Tibial nerve (tissue), 4 donors: ENCODE results near the gene FAM210B. TPM values are rescaled to one million over a fixed set of nuclear protein-coding genes. Genes with fewer than 3 reads are reported as not detected.

Source experiments
- DNase-seq, 2 donors: peaks; one replicate each; pipeline ENCODE4 v3.0.0-alpha.2; 2019; ENCODE audit warnings: low spot score in 2 of 2
- H3K27ac ChIP-seq, 4 donors: fragments of 200-600 bp; sonication (generic) in 3 of 4; one replicate each; pipeline ENCODE4 v1.5.1; 2017 to 2019; ENCODE audit warnings: mild to moderate bottlenecking in 1 of 4
- H3K27me3 ChIP-seq, 2 donors: fragments of 200-600 bp; sonication (generic) in 1 of 2; one replicate each; pipeline versions ENCODE4 v1.5.1 to v1.6.0; 2017 to 2019
- H3K36me3 ChIP-seq, 3 donors: fragments of 200-600 bp; sonication (generic); one replicate each; pipeline ENCODE4 v1.5.1; 2018 to 2019
- H3K4me1 ChIP-seq, 4 donors: fragments of 200-600 bp; sonication (generic) in 3 of 4; one replicate each; pipeline ENCODE4 v1.5.1; 2017 to 2019
- H3K4me3 ChIP-seq, 4 donors: fragments of 200-600 bp; sonication (generic) in 3 of 4; one replicate each; pipeline ENCODE4 v1.5.1; 2017 to 2019; ENCODE audit warnings: mild to moderate bottlenecking in 1 of 4, moderate library complexity in 1 of 4
- H3K9me3 ChIP-seq, 4 donors: fragments of 200-600 bp; sonication (generic) in 3 of 4; one replicate each; pipeline ENCODE4 v1.5.1; 2017 to 2019
- EP300 ChIP-seq, 2 donors: sonication (generic); formaldehyde crosslinking; IDR thresholded peaks; one replicate each; pipeline ENCODE4 v1.6.1; 2017; ENCODE audit warnings: antibody characterized with exemption in 2 of 2, mild to moderate bottlenecking in 1 of 2
- POLR2A ChIP-seq, 2 donors: fragments of 450-650 bp; IDR thresholded peaks; one replicate each; pipeline ENCODE4 v1.6.1; 2017; ENCODE audit warnings: antibody characterized with exemption in 2 of 2, mild to moderate bottlenecking in 2 of 2, moderate library complexity in 2 of 2
- WGBS, 2 donors: methylation state at CpG; one replicate each; pipeline ENCODE4 v1.1.5; 2018; 5-methylcytosine and 5-hydroxymethylcytosine counted together
- total RNA-seq, 4 donors: library from RNA; depleted of rRNA; stranded (reverse); fragments of >200 nt; gene quantifications; one replicate each; pipeline ENCODE4 v1.1.0, GENCODE V29; 2016
- TF ChIP-seq, protein P1 (sequence below), 5 experiments: fragments of 200-600 bp in 3 of 5; fragments of 450-650 bp in 2 of 5; sonication (generic) in 3 of 5; IDR thresholded peaks; one replicate each; pipeline ENCODE4 v1.5.1; 2016 to 2019; ENCODE audit warnings: antibody characterized with exemption in 5 of 5, mild to moderate bottlenecking in 3 of 5, moderate library complexity in 2 of 5

FAM210B gene
- total RNA-seq, 4 donors from 2014 or later: 36.8 to 56.6 (median 52.3) TPM

DNA sequence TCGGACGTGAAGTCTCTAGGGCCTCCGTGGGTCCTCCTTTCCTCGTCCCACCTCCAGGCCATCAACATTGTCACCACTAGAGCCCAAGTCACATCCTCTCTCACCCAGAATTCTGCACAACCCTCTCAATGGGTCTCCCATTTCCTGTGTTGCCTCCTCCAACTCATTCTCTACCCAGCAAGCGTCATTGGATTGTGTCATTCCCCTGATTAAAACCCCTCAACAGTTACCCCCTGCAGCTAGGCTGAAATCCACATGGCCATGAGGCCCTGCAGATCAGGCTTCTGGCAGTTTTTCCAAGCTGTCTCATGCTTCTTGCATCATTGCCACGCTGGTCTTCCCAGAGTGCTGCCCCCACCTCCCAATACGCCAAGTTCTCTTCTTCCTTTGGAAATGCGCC is 12.9 kb upstream of the FAM210B start:
- Histone ChIP-seq H3K27me3 (peaks cover 0 to 5% of the 10 kb centered on the region in 2 donors), H3K4me1 (peaks cover 0 to 20% (median 5%) of the 10 kb centered on the region in 4 donors), H3K27ac (no peak overlapping the region), H3K9me3 (no peaks in the 10 kb centered on the region), H3K36me3 (no peaks in the 10 kb centered on the region), H3K4me3 (no peak overlapping the region)
- WGBS, 2 donors: 86 to 88% methylated on average over 8 of the region's 8 CpGs
- no peak for DNase-seq
- TF ChIP-seq POLR2A (IDR thresholded peaks at IDR 0.05) (no peak), EP300 (IDR thresholded peaks at IDR 0.05) (no peak)
- TF ChIP-seq, protein P1, sequence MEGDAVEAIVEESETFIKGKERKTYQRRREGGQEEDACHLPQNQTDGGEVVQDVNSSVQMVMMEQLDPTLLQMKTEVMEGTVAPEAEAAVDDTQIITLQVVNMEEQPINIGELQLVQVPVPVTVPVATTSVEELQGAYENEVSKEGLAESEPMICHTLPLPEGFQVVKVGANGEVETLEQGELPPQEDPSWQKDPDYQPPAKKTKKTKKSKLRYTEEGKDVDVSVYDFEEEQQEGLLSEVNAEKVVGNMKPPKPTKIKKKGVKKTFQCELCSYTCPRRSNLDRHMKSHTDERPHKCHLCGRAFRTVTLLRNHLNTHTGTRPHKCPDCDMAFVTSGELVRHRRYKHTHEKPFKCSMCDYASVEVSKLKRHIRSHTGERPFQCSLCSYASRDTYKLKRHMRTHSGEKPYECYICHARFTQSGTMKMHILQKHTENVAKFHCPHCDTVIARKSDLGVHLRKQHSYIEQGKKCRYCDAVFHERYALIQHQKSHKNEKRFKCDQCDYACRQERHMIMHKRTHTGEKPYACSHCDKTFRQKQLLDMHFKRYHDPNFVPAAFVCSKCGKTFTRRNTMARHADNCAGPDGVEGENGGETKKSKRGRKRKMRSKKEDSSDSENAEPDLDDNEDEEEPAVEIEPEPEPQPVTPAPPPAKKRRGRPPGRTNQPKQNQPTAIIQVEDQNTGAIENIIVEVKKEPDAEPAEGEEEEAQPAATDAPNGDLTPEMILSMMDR (IDR thresholded peaks at IDR 0.05): no peak

- Histone ChIP-seq H3K4me3 (no peak overlapping the region), H3K9me3 (no peaks in the 10 kb centered on the region)
Observed at GRCh38 chr20:56347628-56348304, 11.0 kb upstream of the FAM210B start.

DNA sequence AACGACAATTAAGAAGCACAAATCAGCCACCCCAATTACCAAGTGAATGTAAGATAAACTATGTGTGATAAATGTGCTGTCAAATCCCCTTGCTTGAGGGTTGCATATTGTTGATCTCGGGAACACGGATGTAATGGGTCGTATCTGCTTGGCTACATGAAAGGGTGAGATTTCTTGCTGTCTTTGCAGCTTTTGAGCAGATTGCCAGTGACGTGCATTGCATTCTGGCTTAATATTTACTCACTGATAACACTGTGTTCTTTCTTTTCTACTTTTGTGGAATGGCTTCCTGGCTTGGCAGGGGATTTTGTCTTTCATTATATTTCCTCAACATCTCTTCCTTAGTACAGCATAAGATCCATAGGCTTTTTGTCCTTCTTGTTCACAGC is 10.5 kb upstream of the FAM210B start:
- Histone ChIP-seq H3K36me3 (no peaks in the 10 kb centered on the region), H3K4me1 (peaks cover 0 to 20% (median 5%) of the 10 kb centered on the region in 4 donors), H3K27ac (no peak overlapping the region), H3K4me3 (no peak overlapping the region), H3K9me3 (no peaks in the 10 kb centered on the region), H3K27me3 (peaks cover 0 to 5% of the 10 kb centered on the region in 2 donors)
- no peak for TF ChIP-seq EP300 (IDR thresholded peaks at IDR 0.05)
- TF ChIP-seq POLR2A (IDR thresholded peaks at IDR 0.05): no peak
- TF ChIP-seq, protein P1 (IDR thresholded peaks at IDR 0.05): no peak
- 12 to 14% methylated on average over 5 of the region's 5 CpGs for WGBS, 2 donors
- no peak for DNase-seq

More at GRCh38 chr20:56347628-56348304, 11.0 kb upstream of the FAM210B start:
- 58 to 63% methylated on average over 13 of the region's 13 CpGs for WGBS, 2 donors
- TF ChIP-seq EP300 (IDR thresholded peaks at IDR 0.05): no peak
- TF ChIP-seq POLR2A (IDR thresholded peaks at IDR 0.05): no peak
- TF ChIP-seq, protein P1 (IDR thresholded peaks at IDR 0.05): no peak
- no peak for DNase-seq
- Histone ChIP-seq H3K36me3 (no peaks in the 10 kb centered on the region), H3K27ac (no peak overlapping the region), H3K4me1 (peaks cover 0 to 20% (median 5%) of the 10 kb centered on the region in 4 donors), H3K27me3 (peaks cover 0 to 5% of the 10 kb centered on the region in 2 donors)

DNA sequence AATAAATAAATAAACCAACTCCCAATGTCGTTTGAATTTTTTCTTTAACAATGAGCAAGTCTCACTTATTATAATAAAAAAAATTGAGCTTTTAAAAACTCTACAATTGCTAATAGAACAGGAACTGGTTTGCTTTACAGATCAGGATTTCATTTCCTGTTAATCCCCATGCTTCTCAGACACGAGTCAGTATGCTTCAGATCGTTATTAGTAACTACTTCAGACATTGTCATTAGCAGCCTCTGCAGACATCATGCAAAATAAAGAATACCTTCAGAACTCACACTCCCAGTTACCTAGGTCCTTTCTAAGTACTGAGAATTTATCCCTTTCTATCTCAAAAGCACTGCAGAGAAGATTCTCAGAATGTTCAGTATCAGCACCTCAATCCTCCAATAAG is 10.0 kb upstream of the FAM210B start:
- TF ChIP-seq EP300 (IDR thresholded peaks at IDR 0.05) (no peak), POLR2A (IDR thresholded peaks at IDR 0.05) (no peak)
- TF ChIP-seq, protein P1 (IDR thresholded peaks at IDR 0.05): no peak
- Histone ChIP-seq H3K4me1 (peaks cover 0 to 16% (median 5%) of the 10 kb centered on the region in 4 donors), H3K27me3 (peaks cover 0 to 5% of the 10 kb centered on the region in 2 donors), H3K36me3 (no peaks in the 10 kb centered on the region), H3K4me3 (no peak overlapping the region), H3K27ac (no peak overlapping the region), H3K9me3 (no peaks in the 10 kb centered on the region)
- no peak for DNase-seq
- WGBS, 2 donors: 2 to 4% methylated on average over 3 of the region's 3 CpGs

- 55 to 95% methylated on average over 2 of the region's 2 CpGs for WGBS, 2 donors
- no peaks in the 10 kb centered on the region for H3K36me3 ChIP-seq
- no peak overlapping the region for H3K27ac ChIP-seq
- H3K4me1 ChIP-seq: peaks cover 0 to 11% (median 2%) of the 10 kb centered on the region in 4 donors
- no peaks in the 10 kb centered on the region for H3K27me3 ChIP-seq
- H3K4me3 ChIP-seq: no peak overlapping the region
- no peaks in the 10 kb centered on the region for H3K9me3 ChIP-seq
- DNase-seq: no peak
- no peak for TF ChIP-seq POLR2A (IDR thresholded peaks at IDR 0.05)
- TF ChIP-seq, protein P1 (IDR thresholded peaks at IDR 0.05): no peak
- no peak for TF ChIP-seq EP300 (IDR thresholded peaks at IDR 0.05)
Observed at GRCh38 chr20:56350842-56351241, 7.9 kb upstream of the FAM210B start.
